ENCODE data around the gene TMEM181.
"Not testable (repeated sequence)": the region's sequence is repeated elsewhere in the genome, so short reads cannot be mapped to it uniquely, and the experiment has no call there.

Gene TMEM181

DNA sequence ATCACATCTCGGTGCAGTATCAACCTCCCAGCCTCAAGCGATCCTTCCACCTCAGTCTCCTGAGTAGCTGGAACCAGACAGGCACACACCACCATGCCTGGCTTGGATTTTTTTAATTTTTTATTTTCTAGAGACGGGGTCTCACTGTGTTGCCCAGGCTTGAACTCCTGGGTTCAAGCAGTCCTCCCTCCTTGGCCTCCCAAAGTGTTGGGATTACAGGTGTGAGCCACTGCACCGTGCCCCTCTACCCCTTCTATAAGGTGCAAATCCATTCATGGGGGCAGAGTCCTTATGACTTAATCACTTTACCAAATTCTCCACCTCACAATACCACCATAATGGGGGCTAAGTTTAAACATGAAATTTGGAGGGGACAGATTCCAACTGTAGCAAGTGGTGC, 37.7 kb downstream of the TMEM181 start:
- no peak for DNase-seq

DNA sequence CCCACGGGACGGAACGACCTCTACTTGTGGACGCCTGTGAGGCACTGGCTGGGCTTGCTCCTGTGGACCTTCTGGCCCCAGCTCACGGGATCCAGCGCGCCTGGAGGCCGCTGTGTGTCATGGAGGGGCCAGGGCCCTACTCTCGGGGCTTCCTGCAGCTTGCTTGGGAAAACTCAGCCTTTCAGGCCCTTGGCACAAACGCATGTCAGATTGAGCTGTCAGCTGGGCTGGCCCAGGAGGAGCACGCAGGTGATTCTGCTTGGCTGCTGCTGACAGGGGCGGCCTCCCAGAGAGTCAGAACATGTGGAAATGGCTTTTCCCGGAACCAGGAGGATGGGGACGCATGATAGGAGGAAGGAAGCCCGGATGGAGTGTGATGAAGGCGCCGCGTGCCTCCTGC, 39.7 kb downstream of the TMEM181 start:
- DNase-seq = no peak

DNA sequence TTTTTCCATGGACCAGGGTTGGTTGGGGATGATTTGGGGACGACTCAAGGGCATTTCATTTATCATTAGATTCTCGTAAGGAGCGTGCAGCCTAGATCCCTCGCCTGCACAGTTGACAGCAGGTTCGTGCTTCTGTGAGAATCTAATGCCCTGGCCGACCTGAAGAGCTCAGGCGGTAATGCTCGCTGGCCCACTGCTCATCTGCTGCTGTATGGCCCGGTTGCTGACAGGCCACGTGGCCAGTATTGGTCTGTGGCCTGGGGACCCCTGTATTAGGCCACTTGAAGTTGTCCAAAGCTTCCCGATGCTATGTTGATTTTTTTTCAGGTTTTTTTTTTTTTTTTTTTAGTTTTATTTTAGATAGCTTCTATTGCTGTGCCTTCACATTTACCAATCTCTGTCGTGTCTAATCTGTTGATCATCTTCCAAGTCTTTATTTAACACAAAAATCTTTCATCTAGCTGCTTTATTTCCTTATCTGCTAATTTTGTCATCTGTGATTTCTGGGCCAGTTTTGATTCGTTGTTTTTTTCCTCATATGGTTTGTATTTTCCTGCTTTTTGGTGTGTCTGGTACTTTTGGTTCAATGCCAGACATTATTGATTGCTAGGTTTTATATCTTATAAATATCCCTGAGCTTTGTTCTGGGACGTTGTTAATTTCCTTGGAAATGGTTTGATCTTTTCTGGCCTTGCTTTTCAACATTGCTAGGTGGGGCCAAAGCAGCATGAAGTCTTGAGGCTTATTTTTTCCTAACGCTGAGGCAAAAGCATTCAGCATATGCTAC, 43.6 kb downstream of the TMEM181 start:
- no peak for DNase-seq

DNA sequence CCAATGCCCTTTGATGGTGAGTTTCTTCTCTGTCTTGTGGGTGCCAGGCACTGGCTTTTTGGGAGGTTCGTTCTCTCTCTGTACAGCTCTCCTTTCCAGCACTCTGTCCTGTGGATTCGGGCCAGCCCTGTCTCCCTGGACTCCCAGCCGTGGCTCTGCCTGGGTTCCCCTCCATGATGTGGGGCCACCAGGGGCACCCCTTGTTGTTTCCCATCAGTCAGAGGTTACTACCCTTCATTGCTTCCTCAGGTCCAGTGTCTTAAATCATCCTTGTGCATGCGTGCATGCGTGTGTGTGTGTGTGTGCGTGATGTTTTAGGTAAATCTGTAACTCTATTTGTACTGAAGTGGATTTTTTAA, 44.1 kb downstream of the TMEM181 start:
- DNase-seq = no peak

DNA sequence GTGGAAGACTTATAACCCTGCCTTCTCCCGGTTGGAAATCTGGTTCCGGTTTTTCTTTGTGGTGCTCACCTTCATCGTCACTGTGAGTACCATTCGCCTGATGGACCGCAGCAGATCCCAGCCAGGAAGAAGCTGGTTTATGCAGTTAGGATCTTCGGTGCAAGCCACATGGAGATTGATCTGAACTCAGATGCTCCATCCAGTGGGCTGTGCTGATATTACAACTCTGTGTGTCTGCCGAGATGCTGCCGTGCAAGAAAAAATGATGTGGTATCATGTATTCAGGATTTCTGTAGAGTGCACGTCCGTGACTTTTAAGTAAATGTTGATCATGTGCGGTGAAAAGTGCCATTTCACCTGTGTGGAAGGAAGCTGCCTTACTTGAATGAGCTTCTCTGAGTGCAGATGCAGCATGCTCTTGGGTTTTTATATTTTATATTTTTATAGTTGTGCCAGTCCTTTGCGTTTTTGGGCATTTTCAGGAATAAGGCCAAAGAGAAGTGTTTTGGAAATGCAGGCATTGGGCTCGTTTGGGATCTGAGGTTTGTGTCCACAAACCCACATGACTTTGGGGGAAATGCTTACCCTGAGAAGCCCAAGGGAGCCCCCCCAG, 45.5 kb downstream of the TMEM181 start:
- peak; percentile 62 for DNase-seq

DNA sequence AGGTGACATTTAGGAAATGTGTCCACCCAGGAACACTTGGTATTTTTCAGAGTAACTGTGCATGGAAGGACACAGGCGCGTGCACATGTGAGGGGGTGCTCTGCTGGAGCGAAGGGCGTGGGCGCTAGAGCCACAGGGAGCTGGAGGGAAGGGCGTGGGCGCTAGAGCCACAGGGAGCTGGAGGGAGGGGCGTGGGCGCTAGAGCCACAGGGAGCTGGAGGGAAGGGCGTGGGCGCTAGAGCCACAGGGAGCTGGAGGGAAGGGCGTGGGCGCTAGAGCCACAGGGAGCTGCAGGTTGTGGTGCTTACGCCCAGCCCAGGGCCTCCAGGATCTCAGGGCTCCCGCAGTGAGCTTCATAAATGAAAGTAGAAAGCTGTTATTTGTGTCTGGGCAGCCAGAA, 46.1 kb downstream of the TMEM181 start:
- DNase-seq = not testable (repeated sequence)

DNA sequence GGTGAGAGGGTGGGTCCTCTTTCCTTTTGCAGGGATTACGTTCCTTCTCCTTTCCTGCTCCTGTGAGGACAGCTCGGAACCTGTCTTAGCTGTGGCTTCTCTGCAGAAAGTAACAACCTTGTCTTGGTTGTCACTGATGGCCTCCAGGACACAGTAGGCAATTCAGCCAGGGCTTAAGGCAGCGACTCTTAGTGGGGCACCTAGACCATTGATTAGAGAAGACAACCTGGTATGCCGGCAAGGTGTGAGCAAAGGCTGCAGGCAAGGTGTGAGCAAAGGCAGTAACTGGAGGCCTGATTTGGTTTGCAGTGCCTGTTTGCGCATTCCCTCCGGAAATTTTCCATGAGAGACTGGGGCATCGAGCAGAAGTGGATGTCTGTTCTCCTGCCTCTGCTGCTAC, 47.0 kb downstream of the TMEM181 start:
- DNase-seq = no peak

DNA sequence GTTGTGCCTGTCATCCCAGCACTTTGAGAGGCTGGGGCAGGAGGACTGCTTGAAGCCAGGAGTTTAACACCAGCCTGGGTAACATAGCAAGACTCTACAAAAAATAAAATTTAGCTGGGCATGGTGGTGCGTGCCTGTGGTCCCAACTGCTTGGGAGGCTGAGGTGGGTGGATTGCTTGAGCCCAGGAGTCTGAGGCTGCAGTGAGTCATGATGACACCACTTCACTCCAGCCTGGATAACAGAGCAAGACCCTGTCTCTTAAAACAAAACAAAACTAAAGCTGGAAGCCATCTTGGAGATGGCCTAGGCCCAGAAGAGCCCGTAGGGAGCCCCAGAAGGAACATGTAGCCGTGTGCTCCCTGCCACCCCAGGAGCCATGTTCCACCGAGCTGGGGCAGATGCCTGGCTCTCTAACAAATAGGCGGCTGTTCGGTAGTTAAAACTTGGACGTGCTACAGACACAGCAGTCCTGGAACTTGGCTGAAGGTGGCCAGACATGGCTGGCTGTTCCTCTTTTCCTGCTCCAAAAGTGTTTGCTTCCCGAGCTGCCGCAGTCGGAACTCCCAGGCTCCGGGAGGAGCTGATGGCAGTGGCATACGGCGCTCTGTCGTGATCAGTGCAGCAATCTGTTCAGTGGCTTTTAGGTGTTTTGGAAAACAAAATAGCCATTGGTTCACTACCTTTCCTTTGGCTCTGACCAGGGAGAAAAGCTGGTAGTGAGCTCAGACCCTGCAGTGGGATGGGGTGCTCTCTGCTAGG, 47.7 kb downstream of the TMEM181 start:
- DNase-seq = no peak

DNA sequence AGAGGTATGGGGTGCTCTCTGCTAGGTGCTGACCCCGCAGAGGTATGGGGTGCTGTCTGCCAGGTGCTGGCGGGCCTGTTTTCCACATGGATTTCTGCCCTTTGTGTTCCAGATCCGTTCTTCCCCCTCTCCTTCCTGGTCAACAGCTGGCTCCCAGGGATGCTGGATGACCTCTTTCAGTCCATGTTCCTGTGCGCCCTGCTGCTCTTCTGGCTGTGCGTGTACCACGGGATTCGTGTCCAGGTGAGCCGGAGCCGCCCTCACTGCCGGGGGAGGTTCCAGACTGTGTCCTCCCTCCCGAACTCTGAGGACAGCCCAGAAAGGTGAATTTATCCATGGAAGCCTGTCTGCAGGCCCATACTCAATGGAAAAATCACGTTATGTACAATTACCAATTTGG, 48.3 kb downstream of the TMEM181 start:
- DNase-seq = no peak

DNA sequence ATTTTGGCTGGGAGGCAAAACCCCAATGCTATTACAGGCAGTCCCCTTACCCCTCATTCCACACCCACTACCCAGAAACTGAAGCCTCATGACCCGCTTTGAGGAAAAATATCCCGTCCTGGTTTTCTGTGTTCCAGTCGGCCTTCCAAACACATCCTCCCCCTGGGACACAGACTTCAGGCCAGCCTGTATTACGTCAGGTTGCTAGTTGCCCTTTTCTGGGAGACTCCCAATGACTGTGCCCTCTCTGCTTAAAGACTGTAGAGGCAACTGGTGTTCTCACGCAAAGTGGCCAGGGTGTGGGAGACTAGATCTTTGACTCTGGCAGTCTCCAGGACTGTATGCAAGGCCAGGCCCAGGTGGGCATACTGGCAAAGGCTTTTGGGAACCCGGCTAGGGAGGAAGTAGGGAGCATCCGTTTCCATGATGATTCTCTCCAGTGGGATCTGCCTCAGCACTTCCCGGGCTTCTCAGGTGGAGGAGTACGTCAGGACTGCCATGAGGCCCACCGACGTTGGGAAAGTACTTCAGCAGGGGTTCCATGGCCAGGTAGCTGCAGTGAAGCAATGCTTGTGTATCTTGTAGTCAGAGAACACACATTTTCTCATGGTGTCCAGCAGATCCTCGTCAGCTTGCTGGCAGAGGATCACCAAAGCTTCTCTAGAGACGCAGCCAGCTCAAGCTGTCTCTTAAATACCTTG, 49.7 kb downstream of the TMEM181 start:
- no peak for DNase-seq

DNA sequence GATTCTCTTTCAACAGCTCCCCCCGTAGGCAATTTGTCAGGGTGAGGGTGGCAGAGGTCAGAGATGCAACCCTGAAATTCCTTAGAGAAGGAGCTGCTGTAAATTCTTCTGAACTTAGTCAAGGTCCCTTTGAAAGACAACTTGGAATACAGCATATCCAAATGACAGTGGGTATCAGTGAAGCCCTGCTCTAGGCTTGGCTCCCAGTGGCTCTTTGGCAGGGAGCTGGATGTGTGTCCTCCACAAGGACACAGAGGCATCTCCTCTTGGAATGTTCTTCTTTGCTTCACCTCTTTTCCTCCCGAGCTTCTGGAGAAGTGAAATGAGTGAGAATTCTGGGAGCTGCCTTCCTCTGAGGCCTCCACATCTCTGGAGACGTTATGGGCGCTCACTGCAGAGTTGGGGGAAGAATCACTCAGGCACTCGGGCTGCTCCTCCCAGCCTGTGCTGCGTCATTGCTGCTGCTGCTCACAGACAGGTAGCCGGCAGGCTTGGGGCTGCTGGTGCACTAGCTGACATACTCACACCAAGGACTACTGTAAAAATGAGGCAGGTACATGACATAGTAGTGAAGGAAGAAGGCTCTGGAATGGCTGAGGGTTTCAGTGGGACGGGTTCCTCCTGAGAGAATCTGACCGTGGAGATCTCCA, 50.6 kb downstream of the TMEM181 start:
- no peak for DNase-seq

DNA sequence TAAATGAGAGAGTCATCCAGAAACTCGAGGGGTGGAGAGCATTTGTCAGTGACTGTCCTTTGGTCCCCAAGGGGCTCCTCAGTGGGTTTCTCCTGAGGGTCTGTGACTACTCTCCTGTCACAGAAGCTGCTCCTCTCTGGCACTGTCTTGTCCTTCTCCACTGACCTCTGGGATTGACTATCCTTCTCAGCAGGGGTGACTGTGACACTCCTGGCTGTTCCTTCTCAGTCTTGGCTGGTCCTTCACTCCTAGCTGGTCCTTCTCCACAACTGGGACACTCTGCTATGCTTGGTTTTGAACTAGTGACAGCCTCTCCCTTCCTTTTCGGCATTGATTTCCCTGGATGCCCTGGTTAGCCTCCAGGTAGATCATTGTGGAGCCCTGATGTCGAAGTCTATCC, 51.1 kb downstream of the TMEM181 start:
- no peak for DNase-seq

DNA sequence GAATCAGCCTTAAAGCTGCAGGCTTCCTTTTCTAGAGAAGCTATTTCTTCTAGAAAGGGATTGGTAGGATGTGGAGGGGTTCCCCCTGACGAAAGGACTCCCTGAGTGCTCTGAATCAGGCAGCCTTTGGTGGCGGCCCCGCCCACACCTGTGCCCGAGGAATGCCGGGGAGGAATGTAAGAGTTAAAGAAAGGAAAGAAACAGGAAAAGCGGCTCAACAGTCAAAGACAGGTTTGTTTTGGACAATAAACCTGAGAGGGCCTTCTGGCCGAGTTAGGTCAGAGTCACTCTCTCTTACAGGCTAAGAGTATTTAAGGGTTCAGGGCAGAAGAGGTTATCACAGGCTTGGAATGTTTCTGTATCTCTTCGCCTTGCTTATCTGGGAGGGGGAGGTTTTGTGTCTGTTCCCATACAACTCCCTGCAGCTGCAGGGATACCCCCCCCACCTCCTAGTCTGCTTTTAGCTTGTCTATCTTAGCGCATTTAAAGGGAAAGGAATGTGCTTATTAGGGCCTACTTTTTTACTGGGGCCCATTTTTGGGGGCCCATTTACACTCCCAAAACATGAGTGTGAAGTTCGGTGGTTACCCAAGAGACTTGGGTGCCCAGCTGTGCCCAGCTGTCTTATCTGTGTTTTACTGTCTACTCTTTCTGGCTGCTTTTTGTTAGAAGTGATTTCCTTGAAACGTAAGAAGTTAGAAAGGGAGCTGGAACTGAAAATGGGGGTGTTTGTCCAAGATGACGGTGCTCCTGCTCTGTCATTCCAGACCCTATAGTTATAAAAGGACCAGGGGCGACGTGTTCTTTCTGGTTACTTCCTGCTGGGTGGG, 51.9 kb downstream of the TMEM181 start:
- DNase-seq = no peak

DNA sequence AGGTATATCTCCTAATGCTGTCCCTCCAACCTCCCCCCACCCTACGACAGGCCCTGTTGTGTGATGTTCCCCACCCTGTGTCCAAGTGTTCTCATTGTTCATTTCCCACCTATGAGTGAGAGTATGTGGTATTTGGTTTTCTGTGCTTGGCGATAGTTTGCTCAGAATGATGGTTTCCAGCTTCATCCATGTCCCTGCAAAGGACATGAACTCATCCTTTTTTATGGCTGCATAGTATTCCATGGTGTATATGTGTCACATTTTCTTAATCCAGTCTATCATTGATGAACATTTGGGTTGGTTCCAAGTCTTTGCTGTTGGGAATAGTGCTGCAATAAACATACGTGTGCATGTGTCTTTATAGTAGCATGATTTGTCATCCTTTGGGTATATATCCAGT, 54.7 kb downstream of the TMEM181 start:
- DNase-seq = not testable (repeated sequence)

DNA sequence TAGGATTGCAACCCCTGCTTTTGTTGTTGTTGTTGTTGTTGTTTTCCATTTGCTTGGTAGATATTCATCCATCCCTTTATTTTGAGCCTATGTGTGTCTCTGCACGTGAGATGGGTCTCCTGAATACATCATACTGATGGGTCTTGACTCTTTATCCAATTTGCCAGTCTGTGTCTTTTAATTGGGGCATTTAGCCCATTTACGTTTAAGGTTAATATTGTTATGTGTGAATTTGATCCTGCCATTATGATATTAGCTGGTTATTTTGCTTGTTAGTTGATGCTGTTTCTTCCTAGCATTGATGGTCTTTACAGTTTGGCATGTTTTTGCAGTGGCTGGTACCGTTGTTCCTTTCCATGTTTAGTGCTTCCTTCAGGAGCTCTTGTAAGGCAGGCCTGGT, 58.4 kb downstream of the TMEM181 start:
- DNase-seq = not testable (repeated sequence)

DNA sequence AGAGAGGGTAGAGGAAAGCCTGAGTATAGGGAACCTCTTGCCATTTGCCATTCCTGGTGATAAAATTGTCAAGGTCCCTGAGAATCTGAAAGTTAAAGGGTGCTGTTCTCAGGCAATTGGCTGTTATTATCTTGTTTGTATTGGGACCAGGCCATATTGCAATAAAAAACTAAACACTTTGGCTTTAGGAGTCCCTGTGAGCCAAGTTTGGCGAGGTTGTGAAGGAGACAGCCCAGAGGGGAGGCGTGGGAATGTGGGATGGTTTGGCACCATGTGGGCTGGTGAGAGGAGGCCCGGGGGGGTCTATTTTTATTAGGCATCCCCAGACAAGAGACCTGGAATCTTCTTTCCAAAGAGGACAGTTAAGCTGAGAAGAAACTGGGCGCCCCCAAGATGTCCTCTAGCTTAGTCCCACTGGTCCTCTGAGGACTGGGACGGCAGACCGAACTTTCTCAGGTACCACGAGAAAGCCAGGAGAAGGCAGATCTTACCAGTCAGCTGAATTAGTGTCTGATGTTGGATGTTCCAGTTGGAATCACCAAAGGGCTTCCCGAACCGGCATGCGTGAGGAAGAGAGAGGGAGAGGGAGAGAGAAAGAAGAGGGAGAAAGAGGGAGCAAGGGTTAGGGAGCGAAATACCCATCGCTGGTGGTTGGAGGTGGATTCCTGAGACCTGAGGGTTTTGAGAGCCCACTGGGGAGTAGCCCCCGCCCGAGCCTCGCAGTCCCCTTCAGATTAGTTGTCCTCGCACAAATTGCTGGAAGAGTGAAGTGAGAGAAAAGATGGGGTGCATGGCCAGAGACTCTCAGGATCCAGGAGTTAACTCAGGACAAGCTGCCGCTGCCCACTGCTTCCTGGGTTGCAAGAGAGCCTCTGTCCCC, 60.3 kb downstream of the TMEM181 start:
- no peak for DNase-seq

DNA sequence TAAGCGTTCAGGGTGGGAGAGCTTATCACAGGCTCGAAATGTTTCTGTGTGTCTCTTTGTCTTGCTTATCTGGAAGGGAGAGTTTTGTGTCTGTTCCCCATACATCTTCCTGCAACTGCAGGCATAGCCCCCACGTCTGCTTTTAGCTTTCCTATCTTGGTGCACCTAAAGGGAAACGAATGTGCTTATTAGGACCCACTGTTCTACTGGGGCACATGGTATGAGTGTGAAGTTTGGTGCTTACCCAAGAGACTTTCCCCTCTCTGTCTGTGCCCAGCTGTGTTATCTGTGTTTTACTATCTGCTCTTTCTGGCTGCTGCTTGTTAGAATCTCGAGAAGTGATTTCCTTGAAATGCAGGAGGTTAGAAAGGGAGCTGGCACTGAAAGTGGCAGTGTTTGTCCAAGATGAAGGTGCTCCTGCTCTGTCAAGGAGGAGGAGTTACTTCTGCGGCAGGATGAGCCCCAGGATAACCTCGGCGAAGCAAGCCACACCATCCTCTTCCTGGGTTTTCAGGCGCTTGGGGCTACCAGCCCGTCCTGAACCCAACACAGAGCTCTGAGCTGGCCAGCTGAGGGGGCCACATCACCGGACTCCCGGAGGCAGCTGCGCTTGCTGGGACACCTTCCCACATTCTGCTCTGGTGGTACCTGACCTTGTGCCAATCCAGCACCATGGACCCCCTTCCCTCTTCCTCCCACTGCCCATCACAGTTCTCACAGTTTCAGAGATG, 61.2 kb downstream of the TMEM181 start:
- no peak for DNase-seq

DNA sequence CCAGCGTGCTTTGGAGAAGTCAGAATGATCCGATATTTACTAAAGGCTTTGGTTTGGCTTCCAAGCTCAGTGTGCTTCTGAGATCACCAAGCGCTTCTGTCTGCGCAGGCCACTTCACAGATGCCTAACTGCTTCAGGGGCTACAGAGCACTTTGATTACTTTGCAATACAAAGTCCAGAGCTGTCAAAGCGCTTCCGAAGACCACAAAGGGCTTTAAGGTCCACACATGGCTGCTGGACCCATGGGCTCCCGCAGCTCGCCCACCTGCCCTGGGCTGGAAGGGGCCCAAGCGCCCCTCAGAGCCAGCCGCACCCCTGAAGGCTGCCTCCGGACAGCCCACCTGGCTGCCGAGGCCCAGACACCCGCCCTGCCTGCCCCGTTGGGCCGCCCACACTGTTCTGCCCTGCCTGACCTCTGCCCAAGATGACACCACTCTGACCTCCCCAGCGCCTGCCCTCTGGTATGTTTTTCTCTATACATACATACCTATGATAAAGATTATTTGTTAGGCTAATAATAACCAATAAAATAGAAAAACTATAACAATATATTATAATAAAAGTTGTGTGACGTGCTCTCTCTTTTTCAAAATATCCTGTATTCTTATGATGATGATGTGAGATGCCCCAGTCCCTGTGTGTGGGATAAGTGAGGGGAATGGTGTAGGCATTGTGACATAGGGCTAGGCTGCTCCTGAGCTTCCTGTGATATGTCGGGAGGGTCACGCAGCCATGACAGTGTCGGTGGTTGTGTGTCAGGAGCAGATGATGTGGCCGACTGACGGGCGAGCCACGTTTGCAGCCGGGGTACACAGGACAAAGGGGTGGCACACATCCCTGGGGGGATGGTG, 62.0 kb downstream of the TMEM181 start:
- no peak for DNase-seq

DNA sequence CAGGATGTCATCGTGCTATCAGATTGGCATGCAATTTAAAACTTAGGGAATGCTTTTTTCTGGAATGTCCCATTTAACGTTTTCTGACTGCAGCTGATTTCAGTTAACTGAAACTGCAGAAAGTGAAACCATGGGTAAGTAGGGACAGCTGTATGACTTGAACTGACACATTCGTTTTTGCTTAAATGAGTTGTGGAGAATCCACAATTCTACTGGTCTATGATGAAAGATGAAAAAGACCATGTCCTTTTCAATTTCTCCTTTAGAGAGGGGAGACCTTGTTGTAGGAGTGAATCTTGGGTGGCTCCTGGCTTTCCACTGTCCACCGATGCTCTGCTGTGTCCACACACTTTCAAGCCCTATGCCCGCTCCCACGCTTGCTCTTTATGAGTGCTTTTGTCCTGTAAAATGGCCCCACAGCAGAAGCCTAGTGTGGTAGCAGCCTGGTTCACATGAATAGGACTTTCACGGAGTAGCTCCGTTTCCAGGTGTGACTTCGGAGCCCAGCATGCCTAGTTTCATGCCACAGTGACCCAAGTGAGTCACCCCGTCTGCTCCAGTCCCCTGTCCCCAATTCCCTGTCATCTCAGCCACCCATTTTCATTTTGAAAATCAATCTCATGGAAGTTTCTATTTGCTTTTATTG, 62.8 kb downstream of the TMEM181 start:
- no peak for DNase-seq
